Heart left ventricle (tissue), 16 donors: ENCODE data around the gene CPNE4. TPM values are rescaled to one million over a fixed set of nuclear protein-coding genes. Genes with fewer than 3 reads are reported as not detected.
A peak's percentile ranks its signal among the peaks of the same experiment; 100 is the strongest.
"Not testable (repeated sequence)": the region's sequence is repeated elsewhere in the genome, so short reads cannot be mapped to it uniquely, and the experiment has no call there.

Source experiments
- ATAC-seq, 4 donors: fragments of 200-7000 bp; cut with Tn5 transposase; one replicate each; pipeline ENCODE4 v1.9.1; 2020 to 2022; ENCODE audit warnings: moderate library complexity in 4 of 4, mild to moderate bottlenecking in 3 of 4, moderate number of reproducible peaks in 1 of 4
- DNase-seq, 5 donors: peaks; one replicate each; pipeline ENCODE4 v3.0.0-alpha.2; 2020
- H3K27ac ChIP-seq, 12 donors: fragments of 200-600 bp; sonication (generic) in 4 of 12; one replicate each; pipeline versions ENCODE4 v1.5.0 to v1.8.0; 2016 to 2022; ENCODE audit warnings: mild to moderate bottlenecking in 2 of 12
- H3K27me3 ChIP-seq, 9 donors: fragments of 200-600 bp; sonication (generic) in 2 of 9; one replicate each; pipeline versions ENCODE4 v1.5.1 to v1.8.0; 2016 to 2022; ENCODE audit warnings: mild to moderate bottlenecking in 3 of 9
- H3K36me3 ChIP-seq, 9 donors: fragments of 200-600 bp; sonication (generic) in 2 of 9; one replicate each; pipeline versions ENCODE4 v1.5.0 to v1.8.0; 2018 to 2022; ENCODE audit warnings: mild to moderate bottlenecking in 2 of 9
- H3K4me1 ChIP-seq, 12 donors: fragments of 200-600 bp; sonication (generic) in 4 of 12; one replicate each; pipeline versions ENCODE4 v1.5.0 to v1.8.0; 2016 to 2022; ENCODE audit warnings: mild to moderate bottlenecking in 3 of 12
- H3K4me3 ChIP-seq, 12 donors: fragments of 200-600 bp; sonication (generic) in 4 of 12; one replicate each; pipeline versions ENCODE4 v1.5.0 to v1.8.0; 2017 to 2022; ENCODE audit warnings: mild to moderate bottlenecking in 9 of 12, moderate library complexity in 4 of 12
- H3K9me3 ChIP-seq, 12 donors: fragments of 200-600 bp; sonication (generic) in 4 of 12; one replicate each; pipeline versions ENCODE4 v1.5.0 to v1.8.0; 2016 to 2022; ENCODE audit warnings: mild to moderate bottlenecking in 1 of 12
- CTCF ChIP-seq, 12 donors: fragments of 200-600 bp; sonication (generic) in 4 of 12; IDR thresholded peaks; one replicate each; pipeline versions ENCODE4 v1.5.0 to v1.8.0; 2018 to 2022; ENCODE audit warnings: antibody characterized with exemption in 12 of 12, mild to moderate bottlenecking in 5 of 12
- POLR2A ChIP-seq, 2 donors: fragments of 450-650 bp; IDR thresholded peaks; one replicate each; pipeline ENCODE4 v1.6.1; 2017; ENCODE audit warnings: antibody characterized with exemption in 2 of 2, mild to moderate bottlenecking in 2 of 2, moderate library complexity in 2 of 2
- WGBS, 4 donors: extraction: QIAGEN DNeasy Blood & Tissue Kit in 2 of 4; methylation state at CpG; one replicate each; pipeline versions ENCODE4 v1.1.5 to v1.1.7; 2013 to 2018; 5-methylcytosine and 5-hydroxymethylcytosine counted together
- intact Hi-C, 10 donors: fragments of 100-400 bp; cut with DNase I; formaldehyde crosslinking; loops; one replicate each; pipeline versions ENCODE4 v1.11.1 to v1.14.2; 2022
- polyA plus RNA-seq, 2 donors: library from polyadenylated mRNA; stranded (reverse); fragments of 200-250 nt; gene quantifications; one replicate each; pipeline ENCODE4 v1.2.3, GENCODE V29; 2013
- total RNA-seq, 9 donors: library from RNA; depleted of rRNA in 2 of 9; stranded (reverse); fragments of >200 nt in 2 of 9; fragmentation: NEBNext Ultra II Directional in 3 of 9; extraction: Animal tissue kit (Norgen Biotek cat#: 25700) in 3 of 9; gene quantifications; one replicate each; pipeline versions ENCODE4 v1.1.0 to v1.2.4, GENCODE V29; 2016 to 2023
- donor health status: ischemic (EF 13 %, LVEDD 7.1; RV severe dilation, severe dysfunction).
- donor health status: healthy with polysubstance abuse.
- donor health status: DM: no; HTN: yes; CAD: no.
- donor health status: DM: no; HTN: no; CAD: no.
- donor health status: ischemic (EF 25% LVEDD 6.9; RV normal size, moderate dysfunction).
- donor health status: ischemic (EF 25% LVEDD 5.7; RV mildly dilated, moderate dysfunction).
- donor health status: healthy.
- donor health status: DM: yes; HTN: yes; CAD: no.
- donor health status: ischemic (EF 35%, LVEDD 5.7; RV mildly dilated, moderate dysfunction).
- donor health status: nonischemic (EF 11% LVEDD 7.7; RV severe dilation, severe dysfunction).
- donor health status: DM: yes; HTN: yes; CAD: no.
- donor health status: PGD.
- donor health status: ischemic (EF 29% LVEDD 5.4; RV normal size, mild dysfunction).
- donor health status: nonischemic (EF 23%, LVEDD 6.1; RV moderate dilation, normal function).

CPNE4 gene
- total and polyA plus RNA-seq, 11 donors: 1.7 to 99.7 (median 24.9) TPM

GRCh38 chr3:131975047-131975446 is 59.8 kb downstream of the CPNE4 start:
- no peaks in the 10 kb centered on the region for H3K36me3 ChIP-seq
- no peak for ATAC-seq
- H3K9me3 ChIP-seq: peaks cover 0 to 15% (median 0%) of the 10 kb centered on the region in 12 donors
- H3K27me3 ChIP-seq: no peaks in the 10 kb centered on the region
- no peak overlapping the region for H3K27ac ChIP-seq
- H3K4me3 ChIP-seq: no peak overlapping the region
- intact Hi-C loops: no loop called here
- TF ChIP-seq CTCF (IDR thresholded peaks at IDR 0.05) (no peak), POLR2A (IDR thresholded peaks at IDR 0.05) (no peak)
- WGBS, 4 donors: 58 to 62% (median 59%) methylated on average over 6 of the region's 6 CpGs
- H3K4me1 ChIP-seq: peaks cover 0 to 22% (median 0%) of the 10 kb centered on the region in 12 donors
- DNase-seq: no peak

GRCh38 chr3:131973731-131974130 is 61.1 kb downstream of the CPNE4 start:
- intact Hi-C loops: no loop called here
- no peak for ATAC-seq
- 54 to 61% (median 56%) methylated on average over 4 of the region's 4 CpGs for WGBS, 4 donors
- no peak for DNase-seq
- Histone ChIP-seq H3K4me3 (no peak overlapping the region), H3K9me3 (peaks cover 0 to 2% (median 0%) of the 10 kb centered on the region in 12 donors), H3K36me3 (no peaks in the 10 kb centered on the region), H3K27me3 (no peaks in the 10 kb centered on the region), H3K27ac (no peak overlapping the region), H3K4me1 (peaks cover 0 to 22% (median 0%) of the 10 kb centered on the region in 12 donors)
- TF ChIP-seq POLR2A (IDR thresholded peaks at IDR 0.05) (no peak), CTCF (IDR thresholded peaks at IDR 0.05) (no peak)

GRCh38 chr3:131972550-131972949 is 62.3 kb downstream of the CPNE4 start:
- WGBS, 4 donors: 46 to 62% (median 52%) methylated on average over 4 of the region's 4 CpGs
- ATAC-seq (peak in 1 of 4 donors; percentile 84), DNase-seq (no peak)
- intact Hi-C loops: no loop called here
- Histone ChIP-seq H3K27me3 (no peaks in the 10 kb centered on the region), H3K27ac (peak overlapping the region in 1 of 12 donors; percentile 53), H3K4me1 (peaks cover 0 to 22% (median 0%) of the 10 kb centered on the region in 12 donors), H3K4me3 (no peak overlapping the region), H3K9me3 (peaks cover 0 to 6% (median 0%) of the 10 kb centered on the region in 12 donors), H3K36me3 (no peaks in the 10 kb centered on the region)
- TF ChIP-seq POLR2A (IDR thresholded peaks at IDR 0.05) (no peak), CTCF (IDR thresholded peaks at IDR 0.05) (no peak)

GRCh38 chr3:131972091-131972490 is 62.7 kb downstream of the CPNE4 start:
- ATAC-seq: peak in 1 of 4 donors; percentile 7
- H3K27ac ChIP-seq: peak overlapping the region in 1 of 12 donors; percentile 53
- no peak for DNase-seq

GRCh38 chr3:131963442-131963841 is 71.4 kb downstream of the CPNE4 start:
- H3K27me3 ChIP-seq, H3K36me3 ChIP-seq, H3K4me1 ChIP-seq, ATAC-seq, H3K4me3 ChIP-seq, intact Hi-C loops, DNase-seq, H3K27ac ChIP-seq: not testable (repeated sequence)
- H3K9me3 ChIP-seq: peaks cover 0 to 25% (median 3%) of the 10 kb centered on the region in 12 donors
- 33 to 47% (median 40%) methylated on average over 5 to 8 of the region's 8 CpGs for WGBS, 4 donors

More at GRCh38 chr3:131972091-131972490, 62.7 kb downstream of the CPNE4 start:
- H3K4me3 ChIP-seq: no peak overlapping the region
- 77 to 87% (median 83%) methylated on average over 3 of the region's 3 CpGs for WGBS, 4 donors
- H3K4me1 ChIP-seq: peaks cover 0 to 22% (median 0%) of the 10 kb centered on the region in 12 donors
- no peaks in the 10 kb centered on the region for H3K27me3 ChIP-seq
- intact Hi-C loops: no loop called here
- no peaks in the 10 kb centered on the region for H3K36me3 ChIP-seq
- TF ChIP-seq POLR2A (IDR thresholded peaks at IDR 0.05) (no peak), CTCF (IDR thresholded peaks at IDR 0.05) (no peak)
- peaks cover 0 to 7% (median 0%) of the 10 kb centered on the region in 12 donors for H3K9me3 ChIP-seq
